Activated T-cell treated with anti-CD3 and anti-CD28 coated beads, Interleukin-2, amount 50 U/mL, for 72 hours (primary cell): ENCODE data around the gene NECTIN2. TPM values are rescaled to one million over a fixed set of nuclear protein-coding genes. Genes with fewer than 3 reads are reported as not detected.
A peak's percentile ranks its signal among the peaks of the same experiment; 100 is the strongest.
"Not testable (repeated sequence)": the region's sequence is repeated elsewhere in the genome, so short reads cannot be mapped to it uniquely, and the experiment has no call there.

Experiments used
- ATAC-seq, 2 donors: fragments of 150-1000 bp; cut with Tn5 transposase; replicated peaks in 1 of 2; 2 replicates each; pipeline ENCODE4 v1.10.0; 2021; ENCODE audit warnings: moderate library complexity in 2 of 2, mild to moderate bottlenecking in 1 of 2
- DNase-seq, 2 donors: peaks; one replicate each; pipeline ENCODE4 v3.0.0; 2021 to 2022; ENCODE audit warnings: mixed read lengths in 1 of 2
- H3K27ac Mint-ChIP-seq: one replicate; pipeline ENCODE4 v1.8.0; 2022; ENCODE audit warnings: mild to moderate bottlenecking, moderate library complexity, mixed read lengths
- H3K27me3 Mint-ChIP-seq: one replicate; pipeline ENCODE4 v1.8.0; 2022; ENCODE audit warnings: low read depth, mixed read lengths
- H3K36me3 Mint-ChIP-seq, 2 donors: one replicate each; pipeline ENCODE4 v1.8.0; 2022; ENCODE audit warnings: mixed read lengths in 2 of 2, mild to moderate bottlenecking in 1 of 2; ENCODE audit not compliant: insufficient read depth in 2 of 2
- H3K4me1 Mint-ChIP-seq: one replicate; pipeline ENCODE4 v1.8.0; 2022; ENCODE audit warnings: low read depth, mixed read lengths
- H3K4me3 Mint-ChIP-seq, 2 donors: one replicate each; pipeline ENCODE4 v1.8.0; 2022; ENCODE audit warnings: mild to moderate bottlenecking in 2 of 2, mixed read lengths in 2 of 2, moderate library complexity in 2 of 2
- H3K9me3 Mint-ChIP-seq, 2 donors: one replicate each; pipeline ENCODE4 v1.8.0; 2022; ENCODE audit warnings: mixed read lengths in 2 of 2
- total RNA-seq, 2 donors: library from RNA; stranded (reverse); gene quantifications; one replicate each; pipeline ENCODE4 v1.2.3, GENCODE V29; 2022

The NECTIN2 gene
- total RNA-seq, 2 donors from 2014 or later, result 2.8 to 3.3 TPM

GRCh38 chr19:44903602-44904425 is 57.7 kb downstream of the NECTIN2 start:
- Mint-ChIP-seq H3K36me3 (peaks cover 3 to 13% of the 10 kb centered on the region in 2 donors), H3K27me3 (peaks cover 17% of the 10 kb centered on the region), H3K27ac (no peak overlapping the region), H3K4me1 (peaks cover 13% of the 10 kb centered on the region), H3K9me3 (no peaks in the 10 kb centered on the region), H3K4me3 (no peak overlapping the region)
- DNase-seq (peak; percentile 70 to 84), ATAC-seq (peak; percentile 47 to 51)

- Mint-ChIP-seq H3K4me3 (no peak overlapping the region), H3K36me3 (peaks cover 3 to 13% of the 10 kb centered on the region in 2 donors), H3K9me3 (no peaks in the 10 kb centered on the region), H3K27ac (no peak overlapping the region), H3K4me1 (peaks cover 13% of the 10 kb centered on the region), H3K27me3 (peaks cover 17% of the 10 kb centered on the region)
- ATAC-seq, result no peak
- DNase-seq, result no peak
These were observed 58.4 kb downstream of the NECTIN2 start for GRCh38 chr19:44904426-44904994.

GRCh38 chr19:44905437-44906160 is 59.5 kb downstream of the NECTIN2 start, which contains the start of gene APOE:
Gene APOE (plus strand): TSS chr19:44905796. CDS start chr19:44906625, 829 bp downstream.
- peak within 1 kb of the TSS; percentile 29 to 53 for H3K4me3 Mint-ChIP-seq
- ATAC-seq, result no peak
- no peak within 1 kb of the TSS for H3K27ac Mint-ChIP-seq
- DNase-seq, result no peak
- peaks cover 13% of the 10 kb centered on the region for H3K4me1 Mint-ChIP-seq
- no peaks in the 10 kb centered on the region for H3K9me3 Mint-ChIP-seq
- H3K27me3 Mint-ChIP-seq, result peaks cover 17% of the 10 kb centered on the region
- peaks cover 3 to 9% of the 10 kb centered on the region in 2 donors for H3K36me3 Mint-ChIP-seq

GRCh38 chr19:44907613-44908012 is 61.5 kb downstream of the NECTIN2 start:
- DNase-seq (no peak), ATAC-seq (no peak)
- Mint-ChIP-seq H3K4me3 (no peak overlapping the region), H3K27me3 (peaks cover 22% of the 10 kb centered on the region), H3K36me3 (peaks cover 2% of the 10 kb centered on the region in 2 donors), H3K4me1 (peaks cover 13% of the 10 kb centered on the region), H3K9me3 (no peaks in the 10 kb centered on the region), H3K27ac (no peak overlapping the region)

- H3K36me3 Mint-ChIP-seq, result no peaks in the 10 kb centered on the region
- DNase-seq (no peak), ATAC-seq (no peak)
- no peak overlapping the region for H3K27ac Mint-ChIP-seq
- H3K4me1 Mint-ChIP-seq, result peaks cover 17% of the 10 kb centered on the region
- H3K4me3 Mint-ChIP-seq, result no peak overlapping the region
- no peaks in the 10 kb centered on the region for H3K9me3 Mint-ChIP-seq
- peaks cover 29% of the 10 kb centered on the region for H3K27me3 Mint-ChIP-seq
These were observed 62.2 kb downstream of the NECTIN2 start for GRCh38 chr19:44908074-44908835.

GRCh38 chr19:44908836-44909261 is 62.8 kb downstream of the NECTIN2 start:
- DNase-seq (no peak), ATAC-seq (no peak)
- no peaks in the 10 kb centered on the region for H3K36me3 Mint-ChIP-seq
- H3K4me1 Mint-ChIP-seq, result peaks cover 20% of the 10 kb centered on the region
- peaks cover 35% of the 10 kb centered on the region for H3K27me3 Mint-ChIP-seq
- H3K4me3 Mint-ChIP-seq, result no peak overlapping the region
- no peaks in the 10 kb centered on the region for H3K9me3 Mint-ChIP-seq
- no peak overlapping the region for H3K27ac Mint-ChIP-seq

- Mint-ChIP-seq H3K4me1 (peaks cover 29% of the 10 kb centered on the region), H3K9me3 (no peaks in the 10 kb centered on the region), H3K36me3 (peaks cover 0 to under 1% of the 10 kb centered on the region in 2 donors), H3K27ac (peak overlapping the region; percentile 69), H3K4me3 (no peak overlapping the region), H3K27me3 (peaks cover 44% of the 10 kb centered on the region)
- ATAC-seq (no peak), DNase-seq (no peak)
These were observed 63.7 kb downstream of the NECTIN2 start for GRCh38 chr19:44909775-44910174.

- not testable (repeated sequence) for H3K36me3 Mint-ChIP-seq, H3K9me3 Mint-ChIP-seq, H3K4me3 Mint-ChIP-seq, H3K27ac Mint-ChIP-seq, ATAC-seq, DNase-seq
- H3K27me3 Mint-ChIP-seq, result peaks cover 34% of the 10 kb centered on the region
- peaks cover 20% of the 10 kb centered on the region for H3K4me1 Mint-ChIP-seq
These were observed 65.8 kb downstream of the NECTIN2 start for GRCh38 chr19:44911896-44912295.

- Mint-ChIP-seq H3K27me3 (peaks cover 31% of the 10 kb centered on the region), H3K27ac (no peak overlapping the region), H3K4me3 (peak overlapping the region in 1 of 2 donors; percentile 47), H3K36me3 (peaks cover 0 to 2% of the 10 kb centered on the region in 2 donors), H3K9me3 (no peaks in the 10 kb centered on the region), H3K4me1 (peaks cover 19% of the 10 kb centered on the region)
- ATAC-seq (no peak), DNase-seq (no peak)
These were observed 66.8 kb downstream of the NECTIN2 start for GRCh38 chr19:44912854-44913253.

GRCh38 chr19:44913512-44914432 is 67.7 kb downstream of the NECTIN2 start:
- H3K27ac Mint-ChIP-seq, H3K36me3 Mint-ChIP-seq, ATAC-seq, DNase-seq, H3K9me3 Mint-ChIP-seq: not testable (repeated sequence)
- Mint-ChIP-seq H3K27me3 (peaks cover 31% of the 10 kb centered on the region), H3K4me3 (peak overlapping the region; percentile 98 to 99), H3K4me1 (peaks cover 19% of the 10 kb centered on the region)

- peak; percentile 98 to 99 for ATAC-seq
- not testable (repeated sequence) for H3K36me3 Mint-ChIP-seq, H3K9me3 Mint-ChIP-seq
- Mint-ChIP-seq H3K4me1 (peaks cover 19% of the 10 kb centered on the region), H3K4me3 (peak within 1 kb of the TSS; percentile 98 to 99), H3K27ac (peak within 1 kb of the TSS; percentile 93), H3K27me3 (peaks cover 31% of the 10 kb centered on the region)
- DNase-seq, result peak; percentile 80 to 82
These were observed 68.5 kb downstream of the NECTIN2 start, which contains the start of gene APOC1 for GRCh38 chr19:44914433-44915206. Gene APOC1 (plus strand): TSS chr19:44914608. CDS start chr19:44914892, 284 bp downstream.
